ENCODE measurements around the gene SHISA4. TPM values are rescaled to one million over a fixed set of nuclear protein-coding genes. Genes with fewer than 3 reads are reported as not detected.
A peak's percentile ranks its signal among the peaks of the same experiment; 100 is the strongest.

Gene SHISA4
- polyA plus RNA-seq, 3 donors = 1.5 to 3.1 (median 2.3) TPM

GRCh38 chr1:201938440-201939035, 49.8 kb downstream of the SHISA4 start:
- Mint-ChIP-seq H3K27me3 (ENCODE audit: low read depth in 3 of 3) (peaks cover 11 to 17% (median 12%) of the 10 kb centered on the region in 3 donors), H3K4me3 (no peak overlapping the region), H3K36me3 (no peaks in the 10 kb centered on the region), H3K27ac (peak overlapping the region in 1 of 7 donors; percentile 8), H3K9me3 (no peaks in the 10 kb centered on the region), H3K4me1 (peaks cover 4% of the 10 kb centered on the region)
- Histone ChIP-seq H3K9me3 (replicated peaks in 1 of 2; ENCODE audit: control insufficient read depth in 1 of 2, insufficient read depth in 1 of 2, low read length in 2 of 2) (no peaks in the 10 kb centered on the region), H3K27ac (ENCODE audit: low read depth in 1 of 2, low read length in 2 of 2) (no peak overlapping the region), H3K36me3 (replicated peaks in 1 of 2; ENCODE audit: control insufficient read depth in 1 of 2, insufficient read depth in 2 of 2, low read length in 2 of 2) (no peaks in the 10 kb centered on the region), H3K4me3 (replicated peaks in 1 of 3; ENCODE audit: low read depth in 2 of 3, low read length in 3 of 3) (no peak overlapping the region), H2AFZ (ENCODE audit: insufficient read depth, low read depth, low read length, poor library complexity, severe bottlenecking) (peak overlapping the region; percentile 13), H3K4me2 (replicated peaks; ENCODE audit: extremely low read depth, low read length, poor library complexity, severe bottlenecking) (no peak overlapping the region), H3K79me2 (ENCODE audit: insufficient read depth, low read length) (no peaks in the 10 kb centered on the region), H3K27me3 (ENCODE audit: control insufficient read depth in 2 of 2, insufficient read depth in 2 of 2, low read length in 2 of 2) (peaks cover 0 to 10% of the 10 kb centered on the region in 2 donors), H3K9ac (ENCODE audit: insufficient read depth, low read length, poor library complexity, severe bottlenecking) (no peak overlapping the region), H3K4me1 (ENCODE audit: control insufficient read depth in 1 of 2, insufficient read depth in 2 of 2, low read length in 2 of 2) (no peaks in the 10 kb centered on the region), H4K20me1 (ENCODE audit: insufficient read depth, low read length) (no peaks in the 10 kb centered on the region)
- intact Hi-C loops (cut with micrococcal nuclease) = no loop called here
- no peak for TF ChIP-seq CTCF (IDR thresholded peaks at IDR 0.05)
- 96% methylated on average over 3 of the region's 4 CpGs for WGBS (ENCODE audit: insufficient coverage)
- DNase-seq = no peak

DNA sequence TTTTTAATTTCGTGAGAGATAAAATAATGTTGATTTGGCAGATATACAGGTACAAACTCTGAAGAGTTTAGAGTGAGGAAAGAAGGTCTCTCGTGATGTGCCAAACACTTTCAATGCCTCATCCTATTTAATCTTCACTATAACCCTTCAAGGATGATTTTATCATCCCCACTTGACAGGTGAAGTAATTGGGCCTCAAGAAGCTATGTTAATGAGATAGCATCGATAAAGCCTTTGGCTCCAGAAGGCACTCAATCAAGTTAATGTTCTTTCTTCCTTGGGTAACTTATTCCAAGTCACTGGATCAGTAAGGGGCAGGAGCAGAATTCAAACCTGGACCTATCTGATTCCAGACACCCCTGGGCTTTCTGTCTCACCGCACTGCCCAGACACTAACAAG, 50.5 kb downstream of the SHISA4 start:
- H2AFZ ChIP-seq (ENCODE audit: insufficient read depth, low read depth, low read length, poor library complexity, severe bottlenecking) = peak overlapping the region; percentile 13
- DNase-seq = no peak
- H3K27ac Mint-ChIP-seq = no peak overlapping the region
- no peak overlapping the region for H3K4me2 ChIP-seq (replicated peaks; ENCODE audit: extremely low read depth, low read length, poor library complexity, severe bottlenecking)
- 100% methylated on average over 1 of the region's 4 CpGs for WGBS (ENCODE audit: insufficient coverage)
- H3K4me1 ChIP-seq (ENCODE audit: control insufficient read depth in 1 of 2, insufficient read depth in 2 of 2, low read length in 2 of 2) = no peaks in the 10 kb centered on the region
- no peaks in the 10 kb centered on the region for H3K36me3 ChIP-seq (replicated peaks in 1 of 2; ENCODE audit: control insufficient read depth in 1 of 2, insufficient read depth in 2 of 2, low read length in 2 of 2)
- no peaks in the 10 kb centered on the region for H3K9me3 Mint-ChIP-seq
- no peak overlapping the region for H3K9ac ChIP-seq (ENCODE audit: insufficient read depth, low read length, poor library complexity, severe bottlenecking)
- TF ChIP-seq CTCF (IDR thresholded peaks at IDR 0.05) = no peak
- H3K36me3 Mint-ChIP-seq = no peaks in the 10 kb centered on the region
- H3K79me2 ChIP-seq (ENCODE audit: insufficient read depth, low read length) = no peaks in the 10 kb centered on the region
- H3K4me3 Mint-ChIP-seq = no peak overlapping the region
- H3K4me1 Mint-ChIP-seq = peaks cover 4% of the 10 kb centered on the region
- H3K4me3 ChIP-seq (replicated peaks in 1 of 3; ENCODE audit: low read depth in 2 of 3, low read length in 3 of 3) = no peak overlapping the region
- peaks cover 11 to 18% (median 12%) of the 10 kb centered on the region in 3 donors for H3K27me3 Mint-ChIP-seq (ENCODE audit: low read depth in 3 of 3)
- intact Hi-C loops (cut with micrococcal nuclease) = no loop called here
- H4K20me1 ChIP-seq (ENCODE audit: insufficient read depth, low read length) = no peaks in the 10 kb centered on the region
- peaks cover under 1 to 7% of the 10 kb centered on the region in 2 donors for H3K27me3 ChIP-seq (ENCODE audit: control insufficient read depth in 2 of 2, insufficient read depth in 2 of 2, low read length in 2 of 2)
- no peak overlapping the region for H3K27ac ChIP-seq (ENCODE audit: low read depth in 1 of 2, low read length in 2 of 2)
- H3K9me3 ChIP-seq (replicated peaks in 1 of 2; ENCODE audit: control insufficient read depth in 1 of 2, insufficient read depth in 1 of 2, low read length in 2 of 2) = no peaks in the 10 kb centered on the region
